Left kidney (tissue), 2 donors: Measurements from ENCODE around the gene INHBB. TPM values are rescaled to one million over a fixed set of nuclear protein-coding genes. Genes with fewer than 3 reads are reported as not detected.
A peak's percentile ranks its signal among the peaks of the same experiment; 100 is the strongest.

Experiments used
- DNase-seq: peaks from one replicate; pipeline ENCODE4 v3.0.0-alpha.2; 2013
- polyA plus RNA-seq: library from polyadenylated mRNA; unstranded; fragments of 120-200 nt; gene quantifications from one replicate; pipeline ENCODE4 v1.2.1, GENCODE V29; 2013; ENCODE audit not compliant: insufficient read length

Gene INHBB
- polyA plus RNA-seq, 1 donor = not detected

DNA sequence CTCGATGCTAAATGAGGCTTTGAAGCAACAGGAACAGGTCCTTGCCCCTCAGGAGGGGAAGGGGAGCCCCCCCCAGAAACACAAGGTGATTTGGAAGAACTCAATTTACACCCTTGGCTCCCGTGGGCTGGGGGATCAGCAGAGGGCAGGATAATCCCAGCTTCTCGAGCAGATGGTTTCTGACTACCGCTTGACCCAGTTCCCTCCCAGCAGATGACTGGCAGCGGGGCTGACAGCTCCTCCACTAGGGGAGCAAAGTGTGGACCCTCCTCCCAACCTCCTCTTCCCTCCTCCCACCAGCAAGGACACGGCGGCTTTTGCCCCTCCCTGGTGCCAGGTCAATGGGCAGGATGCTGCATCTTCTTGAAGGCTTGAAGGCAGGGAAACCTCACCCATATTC lies 3.5 kb upstream of the INHBB start:
- no peak for DNase-seq

GRCh38 chr2:120343100-120343432 lies 2.9 kb upstream of the INHBB start:
- no peak for DNase-seq

DNA sequence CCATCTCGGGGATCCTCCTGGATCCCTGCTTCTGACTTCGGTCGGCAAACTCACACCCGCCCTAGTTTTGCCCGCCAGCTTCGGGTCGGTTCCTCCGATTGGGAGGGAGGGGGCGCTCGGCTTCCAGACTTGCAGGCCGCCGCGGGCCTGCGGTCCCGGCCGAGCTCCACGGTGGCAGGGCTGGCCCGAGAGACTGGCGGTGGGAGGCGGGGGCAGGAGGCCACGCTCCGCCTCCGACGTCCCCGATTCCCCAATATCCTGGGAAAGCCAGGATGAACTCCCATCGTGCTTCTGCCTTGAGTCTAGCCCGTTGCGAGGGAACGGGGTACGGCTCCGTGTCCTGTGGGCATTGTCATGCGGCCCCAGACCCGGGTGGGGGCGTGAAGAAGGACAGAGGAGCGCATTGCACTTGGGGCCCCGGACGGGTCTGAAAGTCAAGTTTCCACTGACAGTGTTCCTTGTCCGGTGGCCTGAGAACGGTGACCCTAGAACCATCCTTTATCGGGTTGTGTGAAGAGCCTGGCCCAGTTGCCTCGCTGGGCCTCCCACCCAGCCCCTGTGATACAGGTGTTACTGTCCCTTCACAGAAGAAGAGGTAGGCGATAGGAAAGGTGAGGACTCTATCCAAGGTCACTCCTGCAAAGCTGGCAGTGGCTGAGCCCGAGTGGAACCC lies 2.4 kb upstream of the INHBB start:
- peak; percentile 62 for DNase-seq

DNA sequence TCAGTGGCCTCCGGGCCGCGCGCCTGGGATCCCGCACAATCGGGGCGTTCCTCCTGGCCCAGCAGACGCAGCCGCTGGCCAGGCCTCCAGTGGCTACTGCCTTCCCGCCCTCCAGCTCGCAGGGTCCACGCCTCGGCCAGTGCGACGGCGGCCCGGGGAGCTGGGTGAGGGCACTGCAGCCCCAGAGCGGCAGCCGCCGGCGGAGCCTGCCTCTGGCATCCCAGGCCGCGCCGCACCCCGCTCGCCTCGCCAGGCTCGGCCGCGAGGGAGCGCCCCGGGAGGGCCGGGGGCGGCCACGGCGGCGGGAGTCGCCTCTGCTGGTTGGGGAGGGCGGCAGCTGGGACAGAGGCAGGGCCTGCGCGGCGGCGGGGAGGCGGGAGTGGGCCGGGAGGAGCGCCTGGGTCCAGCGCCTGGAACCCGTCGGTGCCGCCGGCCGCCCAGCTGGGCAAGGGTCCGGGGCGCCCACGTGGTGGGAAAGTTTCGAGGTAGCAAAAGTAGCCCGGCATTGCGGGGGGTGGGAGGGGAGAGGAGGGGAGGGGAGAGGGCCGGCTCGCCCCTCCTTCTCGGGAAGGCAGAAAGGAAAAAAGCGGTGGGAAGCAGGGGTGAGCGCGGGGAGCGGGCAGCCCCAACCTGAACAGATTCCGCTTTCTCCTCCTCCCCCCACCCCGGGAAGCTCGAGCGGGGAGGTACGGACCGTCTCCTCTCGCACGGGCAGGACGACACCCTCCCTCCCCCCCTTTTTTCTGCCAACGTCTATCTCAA lies 1.5 kb upstream of the INHBB start:
- DNase-seq = no peak

GRCh38 chr2:120344976-120345581 lies 857 bp upstream of the INHBB start:
- DNase-seq = no peak

GRCh38 chr2:120345608-120346007 lies 328 bp upstream of the INHBB start:
- DNase-seq = no peak

- DNase-seq = no peak
Observed at GRCh38 chr2:120346667-120347358, 877 bp downstream of the INHBB start.

DNA sequence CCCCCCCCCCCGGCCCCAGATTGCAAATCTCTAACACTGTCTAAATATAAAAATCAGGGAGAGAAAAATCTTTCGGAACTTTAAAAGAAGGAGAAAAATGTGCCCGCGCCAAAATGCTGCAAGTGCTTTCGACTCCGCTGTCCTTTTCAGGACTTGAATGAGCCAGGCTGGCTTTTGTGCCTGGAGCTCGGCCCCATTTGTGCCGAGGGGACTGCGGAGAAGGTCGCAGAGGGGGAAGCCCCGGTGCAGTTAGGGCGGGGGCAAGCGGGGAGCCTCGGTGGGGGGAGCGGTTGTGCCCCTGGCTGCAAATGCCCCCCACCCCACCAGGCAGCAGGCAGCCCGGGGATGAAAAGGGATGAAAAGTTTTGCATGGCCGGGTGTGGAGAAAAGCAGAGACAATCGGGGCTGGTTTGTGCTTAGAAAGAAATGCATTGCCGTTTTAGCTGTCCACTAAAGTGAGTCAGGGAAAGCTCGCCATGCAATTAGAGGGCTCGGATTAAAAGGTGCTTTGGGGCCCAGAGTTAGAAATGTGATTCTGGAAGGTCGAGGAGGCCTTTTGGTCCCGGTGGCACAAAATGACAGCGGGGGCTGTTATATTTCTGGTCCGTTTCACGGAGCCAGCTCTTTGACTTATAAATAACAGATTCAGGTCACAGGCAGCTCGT lies 1.6 kb downstream of the INHBB start:
- DNase-seq = peak; percentile 29

DNA sequence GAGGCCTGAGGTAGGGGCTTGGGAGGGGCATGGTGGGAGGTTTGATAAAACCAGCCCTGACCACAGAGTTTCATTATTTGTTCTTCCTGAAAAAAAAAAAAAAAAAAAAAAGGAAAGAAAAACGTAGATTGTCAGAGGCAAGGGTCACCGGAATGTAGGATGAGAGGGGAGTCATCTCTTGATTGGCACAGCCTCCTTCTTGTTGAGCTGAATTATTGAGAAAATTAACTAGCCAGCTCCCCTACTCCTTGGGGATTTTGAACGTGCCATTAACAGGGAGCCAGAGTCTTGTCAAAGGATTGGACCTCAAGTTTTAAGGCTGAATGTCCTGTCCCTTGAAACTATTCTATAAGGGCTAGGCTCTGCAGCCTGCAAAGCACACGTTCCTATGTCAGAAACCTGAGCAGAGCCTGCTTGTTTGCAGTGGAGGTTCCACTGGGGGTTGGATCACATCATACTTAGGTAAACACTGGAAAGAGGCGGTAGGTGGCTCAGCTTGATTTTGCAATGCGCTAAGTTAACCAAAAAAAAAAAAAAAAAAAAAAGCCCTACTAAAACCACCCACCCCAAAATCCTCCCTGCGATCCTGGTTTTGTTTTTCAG lies 2.3 kb downstream of the INHBB start:
- DNase-seq = no peak

GRCh38 chr2:120348737-120349439 lies 3.0 kb downstream of the INHBB start:
- no peak for DNase-seq

- DNase-seq = no peak
Observed at GRCh38 chr2:120349440-120349921, 3.5 kb downstream of the INHBB start.

- DNase-seq = no peak
Observed at GRCh38 chr2:120350080-120350479, 4.1 kb downstream of the INHBB start.

- DNase-seq = no peak
Observed at GRCh38 chr2:120350801-120351320, 4.9 kb downstream of the INHBB start.

- DNase-seq = no peak
Observed at GRCh38 chr2:120352696-120353590, 7.0 kb downstream of the INHBB start.

DNA sequence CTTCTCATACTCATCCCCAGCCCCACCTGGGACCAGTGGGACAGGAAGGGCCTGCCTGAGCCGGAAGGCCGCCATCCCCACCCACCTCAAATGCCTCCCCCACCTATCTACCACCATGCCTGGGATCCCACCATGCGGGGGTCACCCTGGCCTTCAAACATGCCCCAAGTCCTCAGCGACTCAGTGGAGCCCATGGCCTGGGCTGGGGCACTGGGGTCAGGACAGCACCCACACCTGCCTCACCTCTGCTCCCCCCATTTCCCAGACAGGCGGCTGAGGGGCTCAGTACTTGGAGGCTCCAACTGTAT lies 7.6 kb downstream of the INHBB start:
- no peak for DNase-seq

- DNase-seq = no peak
Observed at GRCh38 chr2:120353931-120354330, 8.0 kb downstream of the INHBB start.

DNA sequence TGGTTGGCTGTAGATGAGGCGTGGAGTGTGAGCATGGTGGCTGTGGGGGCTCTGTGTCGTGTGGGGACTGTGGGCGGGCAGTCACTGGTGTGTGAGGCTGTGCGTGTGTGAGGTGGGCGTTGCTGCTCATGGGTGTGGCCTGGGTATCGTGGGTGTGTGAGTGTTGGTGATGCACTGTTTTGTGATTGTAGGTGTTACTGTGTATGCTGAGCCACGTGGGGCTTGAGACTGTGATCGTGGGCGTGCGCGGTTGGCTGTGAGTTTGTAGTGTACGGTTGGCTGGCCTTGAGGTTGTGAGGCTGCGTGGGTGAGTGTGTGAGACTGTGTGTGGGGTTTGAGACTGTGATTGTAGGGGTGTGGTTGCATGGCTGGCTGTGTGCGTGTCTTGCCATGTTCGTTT lies 8.5 kb downstream of the INHBB start:
- DNase-seq = no peak

DNA sequence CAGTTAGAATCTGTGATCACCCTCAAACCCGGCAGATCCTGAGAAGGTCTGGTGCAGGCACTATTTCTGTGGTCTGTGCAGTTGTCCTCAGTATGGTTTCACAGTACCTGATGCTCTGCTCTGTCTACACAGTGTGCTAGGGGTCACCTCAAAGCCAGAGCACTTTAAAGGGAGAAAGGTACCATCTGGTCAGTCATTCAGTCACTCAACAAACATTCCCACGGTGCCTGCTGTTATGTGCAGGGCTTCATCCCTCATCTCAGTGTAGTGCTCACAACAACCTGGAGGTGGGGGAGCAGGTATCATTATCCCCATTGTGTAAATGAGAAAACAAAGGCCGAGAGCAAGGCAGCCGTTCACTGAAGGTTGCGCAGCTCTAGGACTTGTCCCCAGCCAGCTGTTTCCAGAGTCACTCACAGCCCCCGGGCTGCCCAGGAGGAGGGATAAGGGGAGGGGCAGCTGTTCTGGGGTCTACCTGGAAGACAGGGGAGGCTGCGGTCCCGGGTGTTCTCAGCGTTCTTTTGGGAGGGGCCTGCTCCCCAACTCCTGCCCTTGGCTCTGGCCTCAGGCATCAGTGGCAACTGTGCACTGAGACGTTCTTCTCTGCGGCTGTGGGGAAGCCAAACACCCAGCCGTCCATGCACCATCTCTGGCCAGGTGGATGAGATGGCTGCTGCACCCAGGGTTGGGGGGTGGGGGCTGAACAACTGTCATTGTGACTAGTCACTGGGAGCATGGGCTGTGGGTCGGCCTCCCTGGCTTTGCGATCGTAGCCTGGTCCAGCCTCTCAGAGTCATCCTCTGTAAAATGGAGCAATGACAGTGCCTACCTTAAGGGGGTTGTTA lies 9.2 kb downstream of the INHBB start:
- no peak for DNase-seq

GRCh38 chr2:120355780-120356266 lies 9.9 kb downstream of the INHBB start:
- DNase-seq = no peak
